ENCODE data around the gene ZKSCAN4.

ZKSCAN4 gene

DNA sequence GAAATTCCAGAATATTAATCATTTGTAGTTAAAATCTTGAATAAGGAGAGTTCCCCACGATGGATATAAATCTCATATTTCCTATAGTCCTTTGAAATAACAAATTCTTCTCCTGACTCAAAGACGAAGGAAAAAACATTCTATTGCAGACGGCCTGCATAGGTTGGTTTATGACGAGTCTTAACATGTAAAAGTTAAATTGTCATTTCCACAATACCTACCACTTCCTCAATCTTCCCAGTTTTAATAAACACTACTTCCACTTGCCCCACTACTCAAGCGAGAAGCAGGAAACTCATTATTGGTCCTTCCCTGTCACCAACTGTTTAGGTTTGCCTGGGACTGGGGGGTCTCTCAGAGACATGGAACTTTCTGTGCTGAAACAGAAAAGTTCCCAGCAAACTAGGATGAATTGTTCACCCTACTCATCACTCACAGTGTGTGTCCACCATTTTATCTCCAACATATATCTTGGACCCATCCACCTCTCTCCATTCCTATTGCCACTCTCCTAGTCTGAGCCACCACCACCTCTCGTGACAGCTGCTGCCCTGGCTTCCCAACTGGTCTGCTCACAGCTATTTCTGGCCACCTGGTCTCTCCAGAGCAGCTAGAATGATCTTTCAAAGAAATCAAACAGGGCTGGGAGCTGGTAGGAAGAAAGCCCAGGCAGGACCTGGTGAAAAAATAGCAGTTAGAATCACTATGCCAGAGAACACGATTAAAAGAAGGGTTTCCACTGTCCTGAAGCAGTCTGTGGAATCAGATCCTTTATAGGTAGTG, 42.1 kb downstream of the ZKSCAN4 start:
- DNase-seq, result no peak

- DNase-seq, result no peak
Measured at GRCh38 chr6:28208111-28208659, 43.9 kb downstream of the ZKSCAN4 start.

DNA sequence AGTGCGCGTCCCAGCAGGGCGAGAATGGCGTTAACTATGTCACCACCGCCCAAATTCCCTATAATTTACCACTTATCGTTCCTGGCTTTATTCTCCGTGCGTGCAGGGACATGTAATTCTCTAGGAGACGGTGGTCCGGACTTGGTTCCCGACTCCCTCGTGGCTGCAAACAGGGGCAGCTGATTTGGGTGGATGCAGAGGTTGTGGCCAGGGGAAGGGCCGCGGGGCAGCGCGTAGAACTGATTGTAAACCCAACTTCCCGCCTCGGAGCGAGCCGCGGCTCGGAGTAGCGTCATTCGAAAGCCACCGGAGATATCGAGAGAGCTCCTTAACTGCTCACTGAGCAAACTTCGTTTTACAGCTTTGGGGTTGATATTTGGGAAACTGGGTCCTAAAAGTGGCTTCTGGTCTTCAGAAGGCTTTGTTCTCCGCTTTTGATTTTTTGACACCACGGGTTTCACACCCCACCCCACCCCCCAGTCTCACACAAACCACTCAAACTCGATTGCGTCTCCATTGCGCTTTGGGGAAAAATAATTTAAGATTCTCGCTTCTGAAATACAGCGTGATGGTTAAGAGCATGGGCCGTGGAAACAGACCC, 44.5 kb downstream of the ZKSCAN4 start:
- DNase-seq, result no peak

DNA sequence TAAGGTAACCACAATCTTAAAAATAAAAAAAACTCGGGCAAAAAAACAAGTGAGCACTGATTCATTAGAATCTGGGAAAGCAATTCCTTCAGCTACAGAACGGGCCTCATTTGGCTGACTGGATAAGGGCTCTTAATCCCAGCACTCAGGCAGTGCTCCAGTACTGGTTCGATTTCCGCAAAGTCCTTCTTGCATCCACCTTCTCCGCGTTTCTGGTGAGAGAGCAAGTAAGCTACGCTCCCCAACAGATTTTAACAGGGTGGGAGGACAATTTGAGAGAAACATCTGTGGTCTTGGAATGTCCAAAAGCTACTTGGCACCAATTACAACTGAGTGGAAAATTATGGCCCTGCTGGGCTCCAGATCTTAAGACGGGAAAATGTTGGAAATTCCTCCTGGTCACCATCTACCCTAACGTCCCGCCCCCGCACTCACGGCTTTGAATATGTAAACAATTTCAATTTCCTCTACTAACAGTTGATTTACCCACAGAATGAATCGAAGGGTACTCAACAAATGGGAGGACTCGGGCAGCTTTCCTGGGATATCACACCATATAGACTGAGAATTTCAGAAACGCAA, 45.0 kb downstream of the ZKSCAN4 start:
- DNase-seq, result no peak

GRCh38 chr6:28206527-28206926, 45.5 kb downstream of the ZKSCAN4 start:
- DNase-seq, result no peak

GRCh38 chr6:28205879-28206278, 46.2 kb downstream of the ZKSCAN4 start:
- DNase-seq, result no peak

DNA sequence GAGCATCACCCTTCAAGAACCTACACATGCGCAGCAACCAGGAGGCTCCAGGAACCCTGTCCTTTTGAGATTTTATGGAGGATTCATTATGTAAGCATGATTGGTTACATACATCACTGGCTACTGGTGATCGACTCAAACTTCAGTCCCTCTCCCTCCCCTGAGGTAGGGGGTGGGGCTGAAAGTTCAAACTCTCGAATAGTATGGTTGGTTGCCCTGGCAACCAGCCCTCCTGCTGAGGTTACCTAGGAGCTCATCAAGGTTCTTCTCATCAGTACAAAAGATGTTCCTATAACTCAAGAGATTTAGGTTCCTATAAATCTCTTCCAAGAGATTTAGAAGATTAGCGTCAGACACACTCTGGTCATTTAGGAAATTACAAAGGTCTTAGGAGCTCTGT, 48.9 kb downstream of the ZKSCAN4 start:
- no peak for DNase-seq

GRCh38 chr6:28200020-28200419, 52.0 kb downstream of the ZKSCAN4 start:
- DNase-seq, result no peak
